Measurements from ENCODE around the gene OSBPL9.

The OSBPL9 gene

GRCh38 chr1:51634618-51635017 lies 17.7 kb downstream of the OSBPL9 start:
- peak; percentile 54 for DNase-seq (ENCODE audit: low read depth)
- H3K4me3 ChIP-seq (ENCODE audit: low read depth, low read length), result no peak overlapping the region
- TF ChIP-seq CTCF (IDR thresholded peaks at IDR 0.05; ENCODE audit: insufficient read depth, low read depth, low read length, missing control alignments), result no peak

- no peak for DNase-seq (ENCODE audit: low read depth)
- TF ChIP-seq CTCF (IDR thresholded peaks at IDR 0.05; ENCODE audit: insufficient read depth, low read depth, low read length, missing control alignments), result no peak
- H3K4me3 ChIP-seq (ENCODE audit: low read depth, low read length), result no peak overlapping the region
Measured at GRCh38 chr1:51635615-51636014, 18.7 kb downstream of the OSBPL9 start.

- H3K4me3 ChIP-seq (ENCODE audit: low read depth, low read length), result no peak overlapping the region
- DNase-seq (ENCODE audit: low read depth), result no peak
- no peak for TF ChIP-seq CTCF (IDR thresholded peaks at IDR 0.05; ENCODE audit: insufficient read depth, low read depth, low read length, missing control alignments)
Measured at GRCh38 chr1:51636191-51636590, 19.3 kb downstream of the OSBPL9 start.

GRCh38 chr1:51636764-51637522 lies 20.1 kb downstream of the OSBPL9 start:
- no peak overlapping the region for H3K4me3 ChIP-seq (ENCODE audit: low read depth, low read length)
- no peak for DNase-seq (ENCODE audit: low read depth)

GRCh38 chr1:51638350-51638749 lies 21.5 kb downstream of the OSBPL9 start:
- TF ChIP-seq CTCF (IDR thresholded peaks at IDR 0.05; ENCODE audit: insufficient read depth, low read depth, low read length, missing control alignments), result no peak
- DNase-seq (ENCODE audit: low read depth), result no peak
- no peak overlapping the region for H3K4me3 ChIP-seq (ENCODE audit: low read depth, low read length)

More at GRCh38 chr1:51636764-51637522, 20.1 kb downstream of the OSBPL9 start:
- no peak for TF ChIP-seq CTCF (IDR thresholded peaks at IDR 0.05; ENCODE audit: insufficient read depth, low read depth, low read length, missing control alignments)

GRCh38 chr1:51639694-51640093 lies 22.8 kb downstream of the OSBPL9 start:
- DNase-seq (ENCODE audit: low read depth), result no peak
- no peak for TF ChIP-seq CTCF (IDR thresholded peaks at IDR 0.05; ENCODE audit: insufficient read depth, low read depth, low read length, missing control alignments)

GRCh38 chr1:51641096-51641495 lies 24.2 kb downstream of the OSBPL9 start:
- DNase-seq (ENCODE audit: low read depth), result no peak
- H3K4me3 ChIP-seq (ENCODE audit: low read depth, low read length), result no peak overlapping the region
- no peak for TF ChIP-seq CTCF (IDR thresholded peaks at IDR 0.05; ENCODE audit: insufficient read depth, low read depth, low read length, missing control alignments)

More at GRCh38 chr1:51639694-51640093, 22.8 kb downstream of the OSBPL9 start:
- H3K4me3 ChIP-seq (ENCODE audit: low read depth, low read length), result no peak overlapping the region
